Keratinocyte (primary cell): ENCODE data around the gene TTC8. TPM values are rescaled to one million over a fixed set of nuclear protein-coding genes. Genes with fewer than 3 reads are reported as not detected.
A peak's percentile ranks its signal among the peaks of the same experiment; 100 is the strongest.

Source experiments
- DNase-seq: peaks from one replicate; pipeline ENCODE4 v3.0.0-alpha.2; 2011; ENCODE audit warnings: low read depth, missing footprints, low spot score
- FAIRE-seq: peaks from 2 replicates; lab custom pipeline; 2011; peaks lifted over from hg19 to GRCh38; lab: Jason Lieb, UNC
- H2AFZ ChIP-seq: 2 replicates; pipeline ENCODE4 v1.6.0; 2012; ENCODE audit warnings: low read length, control low read depth, inconsistent platforms; ENCODE audit not compliant: control insufficient read depth
- H3K27ac ChIP-seq: 2 replicates; pipeline ENCODE4 v1.5.1; 2011; ENCODE audit warnings: low read length; ENCODE audit not compliant: control insufficient read depth, insufficient read depth
- H3K27me3 ChIP-seq: 3 replicates; pipeline ENCODE4 v1.6.0; 2011; ENCODE audit warnings: low read length; ENCODE audit not compliant: control insufficient read depth, insufficient read depth; ENCODE audit errors: extremely low read depth
- H3K36me3 ChIP-seq, 2 experiments: 2 replicates in 1 of 2; 3 replicates in 1 of 2; pipeline ENCODE4 v1.5.1; 2011; ENCODE audit warnings: low read length in 2 of 2, mild to moderate bottlenecking in 1 of 2; ENCODE audit not compliant: control insufficient read depth in 2 of 2, insufficient read depth in 2 of 2; ENCODE audit errors: extremely low read depth in 1 of 2
- H3K4me1 ChIP-seq: 3 replicates; pipeline ENCODE4 v1.5.1; 2011; ENCODE audit warnings: low read length; ENCODE audit not compliant: control insufficient read depth, insufficient read depth; ENCODE audit errors: extremely low read depth
- H3K4me2 ChIP-seq: 3 replicates; pipeline ENCODE4 v1.6.0; 2011; ENCODE audit warnings: low read depth, low read length; ENCODE audit not compliant: control insufficient read depth, insufficient read depth; ENCODE audit errors: extremely low read depth
- H3K4me3 ChIP-seq, 3 experiments: fragments of 200-600 bp in 1 of 3; sonication (generic) in 1 of 3; 2 replicates in 2 of 3; 3 replicates in 1 of 3; pipeline ENCODE4 v1.5.1; 2011 to 2016; ENCODE audit warnings: low read length in 3 of 3, mild to moderate bottlenecking in 3 of 3, control low read depth in 2 of 3, inconsistent platforms in 1 of 3, low read depth in 1 of 3, mixed read lengths in 1 of 3, mixed run types in 1 of 3, moderate library complexity in 1 of 3; ENCODE audit not compliant: control insufficient read depth in 2 of 3, insufficient read depth in 2 of 3; ENCODE audit errors: extremely low read depth in 1 of 3
- H3K79me2 ChIP-seq: 2 replicates; pipeline ENCODE4 v1.6.0; 2012; ENCODE audit warnings: low read length; ENCODE audit not compliant: control insufficient read depth, insufficient read depth
- H3K9ac ChIP-seq: 3 replicates; pipeline ENCODE4 v1.6.0; 2011; ENCODE audit warnings: low read length; ENCODE audit not compliant: control insufficient read depth, insufficient read depth; ENCODE audit errors: extremely low read depth
- H3K9me1 ChIP-seq: 3 replicates; pipeline ENCODE4 v1.6.0; 2011; ENCODE audit warnings: low read length; ENCODE audit not compliant: control insufficient read depth, insufficient read depth; ENCODE audit errors: extremely low read depth
- H3K9me3 ChIP-seq: 2 replicates; pipeline ENCODE4 v1.5.1; 2012; ENCODE audit warnings: low read depth, low read length; ENCODE audit not compliant: control insufficient read depth
- H4K20me1 ChIP-seq: 3 replicates; pipeline ENCODE4 v1.6.0; 2011; ENCODE audit warnings: low read length; ENCODE audit not compliant: control insufficient read depth, insufficient read depth; ENCODE audit errors: extremely low read depth
- EZH2 ChIP-seq: IDR thresholded peaks from one replicate; pipeline ENCODE4 v1.6.1; 2012; ENCODE audit warnings: inconsistent platforms, mild to moderate bottlenecking, low read length, moderate library complexity
- dilution Hi-C: fragments of 300-500 bp; cut with MboI; formaldehyde crosslinking; loops from one replicate; pipeline ENCODE4 v1.7.0; 2020; ENCODE audit warnings: low sequenced_read_pairs; ENCODE audit not compliant: extremely low pct_ligation_motif_present
- polyA plus RNA-seq, 5 experiments: library from polyadenylated mRNA; depleted of rRNA in 3 of 5; stranded (reverse) in 3 of 5; stranded (forward) in 1 of 5; unstranded in 1 of 5; fragments of >200 nt; gene quantifications; 1 replicate in 1 of 5; 2 replicates in 3 of 5; 3 replicates in 1 of 5; pipeline versions ENCODE4 v1.2.1 to v1.2.3, GENCODE V29; 2011 to 2012; ENCODE audit warnings: missing spikeins in 2 of 5, low read depth in 1 of 5, low replicate concordance in 1 of 5
- TF ChIP-seq, protein P1 (sequence below), 3 experiments: IDR thresholded peaks in 1 of 3; conservative IDR thresholded peaks in 1 of 3; optimal IDR thresholded peaks in 1 of 3; 2 replicates in 2 of 3; 3 replicates in 1 of 3; pipeline versions ENCODE3 to v1.5.1; 2011; ENCODE audit warnings: low read length in 3 of 3, mild to moderate bottlenecking in 3 of 3, moderate library complexity in 2 of 3, control low read depth in 1 of 3, inconsistent platforms in 1 of 3; ENCODE audit not compliant: insufficient read depth in 2 of 3; ENCODE audit errors: extremely low read depth in 1 of 3

The TTC8 gene
- polyA plus RNA-seq, 1 donor (not counting 4 experiments of a cell fraction or from before 2014, with no cell fraction given): 43.0 TPM

DNA sequence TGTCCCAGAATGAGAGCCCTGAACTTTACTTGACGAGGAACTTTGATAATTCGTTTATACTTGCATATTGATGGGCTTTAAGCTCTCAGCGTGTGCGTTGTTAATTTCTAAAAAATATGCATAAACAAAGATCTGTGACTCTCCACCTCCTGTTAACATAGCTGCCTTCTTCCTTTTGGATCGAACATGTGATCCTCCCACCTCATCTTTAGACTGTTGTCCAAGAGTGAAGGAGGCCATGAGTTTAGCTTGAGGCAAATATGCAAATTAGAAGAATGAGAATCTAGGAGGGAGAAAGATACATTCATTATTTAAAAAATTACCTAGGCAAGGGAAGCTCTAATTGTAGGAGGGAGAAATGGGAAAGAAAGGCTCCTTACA is 617 bp downstream of the TTC8 start:
- Histone ChIP-seq H2AFZ (peak overlapping the region; percentile 94), H3K4me2 (peak overlapping the region; percentile 98), H3K4me3 (peak overlapping the region; percentile 66 to 93 (median 91)), H3K27ac (peak overlapping the region; percentile 91), H3K9me3 (no peaks in the 10 kb centered on the region), H3K4me1 (peaks cover 12% of the 10 kb centered on the region), H3K9ac (peak overlapping the region; percentile 87), H3K27me3 (no peaks in the 10 kb centered on the region), H3K36me3 (no peaks in the 10 kb centered on the region), H4K20me1 (no peaks in the 10 kb centered on the region), H3K79me2 (peaks cover 13% of the 10 kb centered on the region), H3K9me1 (no peaks in the 10 kb centered on the region)
- DNase-seq (no peak), FAIRE-seq (no peak)
- dilution Hi-C loops: no loop called here
- no peak for TF ChIP-seq EZH2

- peak overlapping the region in 2 of 3 experiments; percentile 66 to 93 for H3K4me3 ChIP-seq
- H3K36me3 ChIP-seq: no peaks in the 10 kb centered on the region
- DNase-seq (no peak), FAIRE-seq (no peak)
- H3K4me2 ChIP-seq: peak overlapping the region; percentile 98
- TF ChIP-seq EZH2: no peak
- TF ChIP-seq, protein P1, sequence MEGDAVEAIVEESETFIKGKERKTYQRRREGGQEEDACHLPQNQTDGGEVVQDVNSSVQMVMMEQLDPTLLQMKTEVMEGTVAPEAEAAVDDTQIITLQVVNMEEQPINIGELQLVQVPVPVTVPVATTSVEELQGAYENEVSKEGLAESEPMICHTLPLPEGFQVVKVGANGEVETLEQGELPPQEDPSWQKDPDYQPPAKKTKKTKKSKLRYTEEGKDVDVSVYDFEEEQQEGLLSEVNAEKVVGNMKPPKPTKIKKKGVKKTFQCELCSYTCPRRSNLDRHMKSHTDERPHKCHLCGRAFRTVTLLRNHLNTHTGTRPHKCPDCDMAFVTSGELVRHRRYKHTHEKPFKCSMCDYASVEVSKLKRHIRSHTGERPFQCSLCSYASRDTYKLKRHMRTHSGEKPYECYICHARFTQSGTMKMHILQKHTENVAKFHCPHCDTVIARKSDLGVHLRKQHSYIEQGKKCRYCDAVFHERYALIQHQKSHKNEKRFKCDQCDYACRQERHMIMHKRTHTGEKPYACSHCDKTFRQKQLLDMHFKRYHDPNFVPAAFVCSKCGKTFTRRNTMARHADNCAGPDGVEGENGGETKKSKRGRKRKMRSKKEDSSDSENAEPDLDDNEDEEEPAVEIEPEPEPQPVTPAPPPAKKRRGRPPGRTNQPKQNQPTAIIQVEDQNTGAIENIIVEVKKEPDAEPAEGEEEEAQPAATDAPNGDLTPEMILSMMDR (optimal IDR thresholded peaks at IDR 0.05 in 1 of 3, IDR thresholded peaks at IDR 0.05 in 1 of 3, conservative IDR thresholded peaks at IDR 0.05 in 1 of 3; ENCODE audit: extremely low read depth in 1 of 3, insufficient read depth in 2 of 3, low read length in 3 of 3): no peak
- peaks cover 15% of the 10 kb centered on the region for H3K79me2 ChIP-seq
- no peaks in the 10 kb centered on the region for H3K9me1 ChIP-seq
- H3K9me3 ChIP-seq: no peaks in the 10 kb centered on the region
- H3K27ac ChIP-seq: no peak overlapping the region
- H4K20me1 ChIP-seq: no peaks in the 10 kb centered on the region
- H3K9ac ChIP-seq: no peak overlapping the region
- dilution Hi-C loops: no loop called here
- no peak overlapping the region for H2AFZ ChIP-seq
- no peaks in the 10 kb centered on the region for H3K27me3 ChIP-seq
- H3K4me1 ChIP-seq: peaks cover 12% of the 10 kb centered on the region
Observed at GRCh38 chr14:88825503-88825902, 1.1 kb downstream of the TTC8 start.

GRCh38 chr14:88829188-88829587 is 4.7 kb downstream of the TTC8 start:
- Histone ChIP-seq H2AFZ (no peak overlapping the region), H4K20me1 (no peaks in the 10 kb centered on the region), H3K4me2 (no peak overlapping the region), H3K27ac (no peak overlapping the region), H3K4me3 (no peak overlapping the region), H3K4me1 (peaks cover 36% of the 10 kb centered on the region), H3K36me3 (no peaks in the 10 kb centered on the region), H3K79me2 (peaks cover 24% of the 10 kb centered on the region), H3K9me1 (no peaks in the 10 kb centered on the region), H3K9ac (no peak overlapping the region), H3K27me3 (no peaks in the 10 kb centered on the region), H3K9me3 (no peaks in the 10 kb centered on the region)
- DNase-seq (no peak), FAIRE-seq (no peak)
- TF ChIP-seq, protein P1 (optimal IDR thresholded peaks at IDR 0.05 in 1 of 3, IDR thresholded peaks at IDR 0.05 in 1 of 3, conservative IDR thresholded peaks at IDR 0.05 in 1 of 3; ENCODE audit: extremely low read depth in 1 of 3, insufficient read depth in 2 of 3, low read length in 3 of 3): no peak
- no peak for TF ChIP-seq EZH2
- dilution Hi-C loops: no loop called here
